CD4-positive, alpha-beta T cell treated with Interleukin-6 at 100 ng/mL for 8 hours (primary cell): ENCODE data around the gene TENT4A.

Experiments
- DNase-seq: peaks from one replicate; pipeline ENCODE4 v3.0.0-alpha.2; 2020; ENCODE audit warnings: mixed read lengths, low spot score

TENT4A gene

GRCh38 chr5:6733411-6734242, 20.4 kb downstream of the TENT4A start:
- no peak for DNase-seq

DNA sequence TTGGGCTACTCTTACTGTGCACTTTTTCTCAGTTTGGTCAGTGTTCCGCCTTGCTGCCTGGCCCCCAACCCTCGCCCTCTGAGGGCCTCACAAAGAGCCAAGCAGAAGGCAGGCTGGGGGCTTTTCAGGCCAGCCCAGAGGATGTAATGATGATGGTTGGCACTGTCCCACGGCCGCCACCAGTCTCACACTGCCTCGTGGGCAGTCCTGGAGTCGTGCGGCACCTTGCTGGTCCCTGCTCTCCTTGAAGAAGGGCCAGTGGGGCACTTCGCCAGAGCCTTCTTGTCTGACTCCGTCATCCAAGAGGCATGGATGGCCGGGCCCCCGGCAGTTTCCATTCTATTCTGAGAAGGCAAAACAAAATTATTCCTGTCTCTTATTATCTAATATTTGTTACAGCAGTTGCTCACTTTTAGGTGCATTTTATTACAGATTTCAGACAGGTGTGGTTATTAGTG, 21.0 kb downstream of the TENT4A start:
- DNase-seq, result no peak

GRCh38 chr5:6734781-6735180, 21.5 kb downstream of the TENT4A start:
- no peak for DNase-seq

GRCh38 chr5:6736106-6736505, 22.9 kb downstream of the TENT4A start:
- no peak for DNase-seq

- DNase-seq, result no peak
These were observed 23.4 kb downstream of the TENT4A start for GRCh38 chr5:6736524-6737042.

DNA sequence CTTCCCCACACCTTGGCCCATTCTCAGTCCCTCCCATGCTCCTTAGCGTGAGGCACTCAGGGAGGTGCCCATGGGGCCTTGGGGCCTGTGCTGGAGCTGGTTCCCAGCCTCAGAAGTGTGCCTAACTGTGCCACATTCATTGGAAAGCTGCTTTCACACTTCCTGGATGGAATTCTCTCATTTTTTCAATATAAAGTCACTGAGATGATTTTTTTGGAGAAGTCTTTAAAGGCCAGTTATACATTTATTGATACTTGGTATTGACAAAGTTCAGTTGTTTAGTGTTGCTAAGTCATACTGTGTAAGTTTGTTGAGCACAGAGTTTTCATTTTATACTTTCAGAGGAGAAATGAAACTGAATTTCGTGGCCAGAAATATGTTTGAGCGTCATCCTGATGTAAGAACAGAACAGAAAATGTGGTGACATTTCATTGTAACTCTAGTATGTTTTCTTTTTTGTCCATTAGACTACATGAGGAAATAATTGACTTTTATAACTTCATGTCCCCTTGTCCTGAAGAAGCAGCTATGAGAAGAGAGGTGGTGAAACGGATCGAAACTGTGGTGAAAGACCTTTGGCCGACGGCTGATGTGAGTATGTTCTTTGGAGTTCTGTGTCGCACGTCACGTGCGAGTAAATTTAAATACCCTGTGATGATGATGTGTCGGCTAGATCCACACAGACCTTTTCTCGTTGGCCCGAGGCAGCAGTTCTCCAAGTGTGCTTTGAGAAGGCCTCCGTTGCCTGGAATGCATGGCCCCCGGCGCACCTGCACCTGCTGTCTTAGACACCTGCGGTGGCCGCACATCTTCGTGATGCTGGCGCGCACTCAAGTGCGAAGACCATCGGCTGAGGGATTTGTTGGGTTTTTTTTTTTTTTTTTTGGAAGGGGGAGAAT, 24.1 kb downstream of the TENT4A start:
- no peak for DNase-seq

DNA sequence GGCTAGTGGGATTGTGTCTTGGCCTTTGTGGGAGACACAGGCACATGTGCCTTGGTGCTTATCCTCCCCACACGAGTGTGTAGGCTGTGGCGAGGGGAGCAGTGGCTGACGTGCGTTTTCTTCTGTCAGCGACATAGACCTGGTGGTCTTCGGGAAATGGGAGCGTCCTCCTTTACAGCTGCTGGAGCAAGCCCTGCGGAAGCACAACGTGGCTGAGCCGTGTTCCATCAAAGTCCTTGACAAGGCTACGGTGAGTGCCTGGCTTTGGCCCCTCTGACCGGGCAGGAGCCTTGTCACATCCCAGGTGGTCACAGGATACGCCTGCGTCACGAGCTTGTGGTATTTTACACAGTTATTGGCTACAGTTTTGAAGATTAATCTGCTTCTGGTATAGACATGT, 26.4 kb downstream of the TENT4A start:
- DNase-seq, result no peak

DNA sequence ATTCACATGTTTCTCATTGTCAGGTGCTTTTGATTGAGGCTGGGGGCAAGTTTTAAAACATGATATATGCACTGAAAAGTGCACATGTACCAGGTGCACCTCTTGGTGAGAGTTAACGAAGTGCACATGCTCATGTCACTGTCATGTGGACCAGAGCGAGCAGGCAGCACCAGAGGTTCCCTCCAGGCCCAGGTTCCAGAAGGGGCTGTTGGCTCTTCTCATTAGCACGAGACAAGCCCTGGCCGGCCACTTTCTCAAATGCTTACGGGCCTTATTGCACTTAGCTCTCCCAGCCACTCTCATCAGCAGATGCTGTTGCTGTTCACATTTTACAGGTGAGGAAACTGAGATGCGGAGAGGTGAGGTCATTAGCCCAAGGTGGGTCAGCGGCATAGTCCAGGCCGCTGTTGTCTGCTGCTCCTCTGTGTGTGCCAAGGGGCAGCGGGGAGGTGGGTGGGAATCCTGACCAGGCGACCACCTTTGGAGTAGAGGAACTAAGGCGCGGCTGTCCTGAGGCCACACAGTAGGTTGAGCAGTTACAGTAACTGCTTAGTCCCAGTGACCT, 27.4 kb downstream of the TENT4A start:
- DNase-seq, result no peak

- no peak for DNase-seq
These were observed 29.0 kb downstream of the TENT4A start for GRCh38 chr5:6742081-6742758.

DNA sequence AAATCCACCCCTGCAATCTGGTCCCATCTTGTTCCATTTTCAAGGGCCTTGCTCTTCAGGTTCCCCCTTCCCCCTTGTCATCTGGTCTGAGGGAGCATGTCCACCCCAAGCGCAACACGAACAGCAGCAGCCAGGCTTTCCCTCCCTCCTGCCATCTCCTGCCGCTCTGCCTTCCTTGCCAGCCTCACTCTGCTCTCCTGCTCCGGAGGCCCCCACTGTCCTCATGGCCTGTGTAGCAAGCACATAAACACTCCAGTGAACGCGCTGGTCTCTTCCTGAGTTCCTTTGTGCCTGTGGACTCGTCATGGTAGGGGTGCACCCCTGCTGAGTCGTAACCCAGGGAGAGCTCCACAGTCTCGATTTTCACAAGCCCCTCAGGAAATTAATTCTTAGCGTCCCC, 29.9 kb downstream of the TENT4A start:
- no peak for DNase-seq

- DNase-seq, result no peak
These were observed 31.8 kb downstream of the TENT4A start for GRCh38 chr5:6744841-6745705.

DNA sequence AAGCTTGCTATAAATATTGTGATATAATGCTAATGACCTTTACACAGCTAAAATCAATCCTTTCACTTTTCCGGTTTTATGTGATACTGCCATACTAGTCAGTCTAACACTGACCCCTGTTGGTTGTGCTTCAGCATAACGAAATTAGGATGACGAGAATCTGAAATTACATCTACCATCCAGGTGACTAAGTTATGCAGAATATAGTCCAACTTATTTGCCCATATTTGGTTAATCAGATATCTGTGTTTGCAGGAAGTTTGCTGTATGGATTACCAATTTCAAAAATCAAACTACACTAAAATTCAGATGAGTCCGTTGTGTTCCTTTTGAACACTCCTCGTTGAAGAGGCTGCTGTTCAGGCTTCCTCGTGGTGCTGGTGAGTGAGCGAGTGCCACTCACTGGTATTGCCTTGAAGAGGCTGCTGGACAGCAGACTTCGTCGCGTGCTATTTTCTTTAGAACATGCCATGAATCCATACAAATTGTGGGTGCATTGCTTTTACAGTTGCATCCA, 32.5 kb downstream of the TENT4A start:
- DNase-seq, result peak; percentile 50

GRCh38 chr5:6746244-6746643, 33.0 kb downstream of the TENT4A start:
- DNase-seq, result no peak

DNA sequence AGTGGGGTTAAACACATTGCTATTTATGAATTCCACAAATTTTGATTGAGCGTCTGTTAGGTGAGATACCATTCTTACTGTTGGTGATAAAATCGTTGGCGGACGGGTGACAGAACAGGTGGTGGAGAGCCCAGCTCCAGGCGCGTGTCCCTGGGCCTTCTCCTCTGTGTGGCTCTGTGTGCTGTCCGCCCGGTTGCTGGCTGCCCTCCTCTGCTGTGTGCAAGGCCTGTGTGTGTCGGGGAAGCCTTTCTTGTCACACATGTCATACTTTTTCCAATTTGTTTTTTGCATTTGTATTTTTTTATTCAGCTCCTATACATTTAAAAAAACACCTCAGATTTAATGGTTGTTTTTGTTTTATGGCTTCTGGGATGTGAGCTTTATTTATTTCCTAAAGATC, 33.9 kb downstream of the TENT4A start:
- no peak for DNase-seq

DNA sequence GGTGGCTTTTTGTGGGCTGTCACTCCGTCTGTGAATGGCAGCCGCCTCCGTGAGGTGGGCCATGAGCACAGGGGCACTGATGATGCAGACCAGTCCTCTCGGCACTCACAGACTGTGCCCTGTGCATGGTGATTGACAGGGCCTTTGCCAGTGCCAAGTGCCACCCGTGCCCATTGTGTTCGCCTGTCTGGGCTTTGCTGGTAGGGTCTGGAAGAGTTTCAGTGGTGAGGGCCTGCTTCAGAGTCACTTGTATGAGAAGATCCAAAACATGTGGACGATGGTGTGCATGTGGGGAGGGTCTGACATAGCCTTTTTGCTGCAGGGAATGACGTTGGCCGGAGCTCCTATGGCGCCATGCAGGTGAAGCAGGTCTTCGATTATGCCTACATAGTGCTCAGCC, 34.9 kb downstream of the TENT4A start:
- no peak for DNase-seq

- DNase-seq, result no peak
These were observed 35.9 kb downstream of the TENT4A start for GRCh38 chr5:6749026-6749716.

DNA sequence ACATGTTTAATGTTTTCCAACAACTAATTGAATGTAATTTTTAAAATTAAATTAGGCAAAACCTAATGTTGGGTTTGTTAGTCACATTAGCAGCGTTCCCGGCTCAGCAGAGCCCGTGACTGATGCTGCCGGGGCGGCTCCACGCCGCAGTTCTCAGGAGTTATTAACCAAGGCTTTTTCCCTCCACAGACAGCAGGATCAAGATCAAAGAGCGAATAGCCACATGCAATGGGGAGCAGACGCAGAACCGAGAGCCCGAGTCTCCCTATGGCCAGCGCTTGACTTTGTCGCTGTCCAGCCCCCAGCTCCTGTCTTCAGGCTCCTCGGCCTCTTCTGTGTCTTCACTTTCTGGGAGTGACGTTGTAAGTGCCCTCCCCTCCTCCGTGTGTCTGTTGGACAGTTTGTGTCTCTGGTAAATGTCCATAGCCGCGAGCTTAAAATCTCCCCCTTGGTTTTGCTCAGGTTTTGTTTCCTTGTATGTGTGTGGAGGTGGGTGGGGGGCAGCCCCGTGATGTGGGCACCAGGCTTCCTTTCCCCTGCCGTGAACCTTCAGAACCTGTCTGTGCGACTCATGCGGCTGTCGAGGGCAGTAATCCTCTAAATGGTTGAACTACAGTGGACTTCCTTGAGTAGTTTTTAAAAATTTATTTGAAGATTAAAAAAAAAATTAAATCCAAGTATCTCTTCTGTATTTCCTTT, 37.1 kb downstream of the TENT4A start:
- DNase-seq, result no peak

DNA sequence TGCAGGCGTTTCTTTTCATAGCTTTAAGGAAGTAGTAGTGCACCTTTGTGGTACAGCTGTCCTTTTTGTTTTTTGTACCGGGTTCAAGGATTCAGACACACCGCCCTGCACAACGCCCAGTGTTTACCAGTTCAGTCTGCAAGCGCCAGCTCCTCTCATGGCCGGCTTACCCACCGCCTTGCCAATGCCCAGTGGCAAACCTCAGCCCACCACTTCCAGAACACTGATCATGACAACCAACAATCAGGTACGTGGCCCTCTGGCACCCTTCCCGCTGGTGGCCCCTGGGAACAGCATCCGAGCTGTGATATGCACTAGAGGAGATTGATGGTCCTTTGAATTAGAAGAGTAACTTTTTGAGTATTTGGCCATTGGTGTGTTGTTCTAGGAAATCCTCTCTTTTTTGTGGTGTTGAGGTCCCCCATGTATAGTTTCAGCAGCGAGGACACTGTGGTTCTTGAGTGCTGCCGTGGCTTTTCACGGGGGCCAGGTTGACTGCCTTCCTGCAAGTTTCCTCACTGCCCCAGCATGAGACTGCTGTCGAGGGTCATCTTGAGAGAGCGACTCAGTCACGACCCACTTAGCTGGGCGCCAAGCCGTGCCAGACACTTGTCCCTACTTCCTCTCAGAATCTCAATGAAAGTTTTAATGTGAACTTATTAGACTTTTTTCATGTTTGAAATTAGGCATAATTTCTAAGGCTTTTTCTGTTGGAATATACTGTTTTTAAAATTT, 37.9 kb downstream of the TENT4A start:
- no peak for DNase-seq

DNA sequence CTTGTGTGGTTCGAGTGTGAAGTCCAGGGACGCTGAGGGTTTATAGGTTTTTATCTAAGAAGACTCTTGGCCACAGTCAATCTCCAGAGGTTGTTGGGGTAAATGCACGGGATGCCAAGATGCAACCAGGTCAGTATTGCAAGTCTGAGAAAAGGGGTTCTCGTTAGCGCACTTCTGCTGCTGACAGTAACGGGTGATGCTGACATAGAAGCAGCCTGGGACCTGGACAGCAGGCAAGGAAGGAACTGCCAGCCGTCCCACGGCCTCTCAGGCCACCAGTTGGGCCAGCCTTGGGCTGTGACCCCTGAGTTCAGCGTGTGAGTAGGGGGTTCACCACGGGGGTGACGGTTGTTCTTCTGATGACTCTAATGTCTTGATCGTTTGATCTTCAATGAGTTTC, 39.0 kb downstream of the TENT4A start:
- no peak for DNase-seq
